HepG2 (cell line): Measurements from ENCODE around the gene GATD1. TPM values are rescaled to one million over a fixed set of nuclear protein-coding genes. Genes with fewer than 3 reads are reported as not detected.
A peak's percentile ranks its signal among the peaks of the same experiment; 100 is the strongest.

ENCODE experiments used
- AGO2 ChIP-seq: fragments of 200-400 bp; formaldehyde crosslinking; optimal IDR thresholded peaks from 2 replicates; pipeline ENCODE3; 2017; ENCODE audit warnings: mild to moderate bottlenecking, low read depth, low read length, moderate library complexity
- DDIT3 ChIP-seq: sonication (generic); formaldehyde crosslinking; IDR thresholded peaks from 2 replicates; pipeline ENCODE4 v1.4.0; 2020; ENCODE audit warnings: mild to moderate bottlenecking, missing genetic modification reagents
- DNMT1 ChIP-seq: sonication (generic); formaldehyde crosslinking; IDR thresholded peaks from 2 replicates; pipeline ENCODE4 v1.5.1; 2020; ENCODE audit warnings: mild to moderate bottlenecking, missing genetic modification reagents
- GTF3A ChIP-seq: sonication (generic); formaldehyde crosslinking; conservative IDR thresholded peaks from 2 replicates; pipeline ENCODE4 v1.4.0; 2020; ENCODE audit warnings: mild to moderate bottlenecking, missing genetic modification reagents
- KDM3A ChIP-seq: IDR thresholded peaks from 2 replicates; pipeline ENCODE4 v1.6.1; 2018; ENCODE audit warnings: low read depth, missing compliant biosample characterization
- RAD51 ChIP-seq: fragments of 450-650 bp; IDR thresholded peaks from 2 replicates; pipeline ENCODE4 v1.6.1; 2016; ENCODE audit warnings: borderline replicate concordance
- REXO4 ChIP-seq: sonication (generic); formaldehyde crosslinking; IDR thresholded peaks from 2 replicates; pipeline ENCODE4 v1.8.0; 2022; ENCODE audit warnings: missing genetic modification reagents, mild to moderate bottlenecking, borderline replicate concordance
- SALL1 ChIP-seq: sonication (generic); formaldehyde crosslinking; IDR thresholded peaks from 2 replicates; pipeline ENCODE4 v1.8.0; 2022; ENCODE audit warnings: mild to moderate bottlenecking, missing genetic modification reagents
- SPEN ChIP-seq: sonication (generic); formaldehyde crosslinking; IDR thresholded peaks from 2 replicates; pipeline ENCODE4 v1.5.1; 2020; ENCODE audit warnings: low read depth, mild to moderate bottlenecking, missing genetic modification reagents
- SRSF4 ChIP-seq: fragments of 200-400 bp; formaldehyde crosslinking; IDR thresholded peaks from one replicate; pipeline ENCODE4 v1.6.1; 2018; ENCODE audit warnings: mild to moderate bottlenecking, low read depth, low read length, moderate library complexity; ENCODE audit not compliant: poor library complexity, severe bottlenecking
- YY1 ChIP-seq: IDR thresholded peaks from 2 replicates; pipeline ENCODE4 v1.6.1; 2011; ENCODE audit warnings: low read length, low read depth, moderate library complexity, mild to moderate bottlenecking; ENCODE audit not compliant: insufficient read depth, insufficient replicate concordance
- ZFP62 ChIP-seq: sonication (generic); formaldehyde crosslinking; IDR thresholded peaks from 2 replicates; pipeline ENCODE4 v1.4.0; 2020; ENCODE audit warnings: missing genetic modification reagents
- ZNF143 ChIP-seq: sonication (generic); formaldehyde crosslinking; IDR thresholded peaks from 2 replicates; pipeline ENCODE4 v1.4.0; 2020; ENCODE audit warnings: missing genetic modification reagents
- ZNF33A ChIP-seq: sonication (generic); formaldehyde crosslinking; IDR thresholded peaks from 2 replicates; pipeline ENCODE4 v1.5.1; 2020; ENCODE audit warnings: missing genetic modification reagents, mild to moderate bottlenecking, moderate library complexity, borderline replicate concordance
- ZNF607 ChIP-seq: sonication (generic); formaldehyde crosslinking; IDR thresholded peaks from 2 replicates; pipeline ENCODE4 v1.5.1; 2020; ENCODE audit warnings: missing genetic modification reagents, mild to moderate bottlenecking, borderline replicate concordance
- ZNF629 ChIP-seq: sonication (generic); formaldehyde crosslinking; conservative IDR thresholded peaks from 2 replicates; pipeline ENCODE4 v1.5.0; 2020; ENCODE audit warnings: missing genetic modification reagents
- ZNF652 ChIP-seq: IDR thresholded peaks from 2 replicates; pipeline ENCODE4 v1.6.1; 2016; ENCODE audit warnings: low read depth, borderline replicate concordance
- ZNF773 ChIP-seq: sonication (generic); formaldehyde crosslinking; IDR thresholded peaks from 2 replicates; pipeline ENCODE4 v1.4.0; 2020; ENCODE audit warnings: missing genetic modification reagents, borderline replicate concordance
- ZNF83 ChIP-seq: sonication (generic); formaldehyde crosslinking; IDR thresholded peaks from 2 replicates; pipeline ENCODE4 v1.4.0; 2020; ENCODE audit warnings: missing genetic modification reagents, mild to moderate bottlenecking, borderline replicate concordance
- polyA plus RNA-seq, 8 experiments: library from polyadenylated mRNA; depleted of rRNA in 3 of 8; stranded (reverse) in 7 of 8; unstranded in 1 of 8; fragments of >200 nt; fragmentation: Illumina TruSeq in 4 of 8; extraction: Trizol in 4 of 8; gene quantifications; 2 replicates each; pipeline versions ENCODE4 v1.2.1 to v1.2.3, GENCODE V29; 2011 to 2016; ENCODE audit warnings: low read depth in 4 of 8, missing spikeins in 1 of 8, mixed read lengths in 1 of 8; ENCODE audit not compliant: insufficient read depth in 1 of 8
- total RNA-seq, 5 experiments: library from RNA; depleted of rRNA; stranded (reverse); fragments of >200 nt; fragmentation: Illumina TruSeq; extraction: Trizol; gene quantifications; 2 replicates each; pipeline ENCODE4 v1.2.3, GENCODE V29; 2016; ENCODE audit warnings: low read depth in 1 of 5
- TF ChIP-seq, protein P1 (sequence below): sonication (generic); formaldehyde crosslinking; IDR thresholded peaks from 2 replicates; pipeline ENCODE4 v1.4.0; 2020; ENCODE audit warnings: missing genetic modification reagents
- TF ChIP-seq, protein P2 (sequence below): sonication (generic); formaldehyde crosslinking; IDR thresholded peaks from 2 replicates; pipeline ENCODE4 v1.9.0; 2021; ENCODE audit warnings: missing genetic modification reagents, borderline replicate concordance
- TF ChIP-seq, protein P3 (sequence below): sonication (generic); formaldehyde crosslinking; IDR thresholded peaks from 2 replicates; pipeline ENCODE4 v1.4.0; 2020; ENCODE audit warnings: missing genetic modification reagents, borderline replicate concordance
- TF ChIP-seq, protein P4 (sequence below): sonication (generic); formaldehyde crosslinking; IDR thresholded peaks from 2 replicates; pipeline ENCODE4 v1.5.0; 2020; ENCODE audit warnings: mild to moderate bottlenecking, missing genetic modification reagents

Gene GATD1
- total and polyA plus RNA-seq, 2 of the 13 experiments (the other 11 are each of a cell fraction or from before 2014, with no cell fraction given): 31.3 to 60.5 TPM

- TF ChIP-seq SPEN (no peak), SRSF4 (no peak), YY1 (no peak), REXO4 (no peak), ZNF143 (CRISPR knock-in tag) (no peak), ZNF33A (CRISPR knock-in tag) (no peak), RAD51 (no peak), KDM3A (CRISPR knock-in tag) (no peak), GTF3A (no peak), ZNF607 (CRISPR knock-in tag) (no peak), ZFP62 (no peak), ZNF652 (CRISPR knock-in tag) (no peak), ZNF773 (no peak; the same call in 1 of the 2 replicates), DDIT3 (CRISPR knock-in tag) (no peak), DNMT1 (no peak), ZNF629 (no peak), ZNF83 (no peak), SALL1 (CRISPR knock-in tag) (peak; percentile 26; the same call in 1 of the 2 replicates), AGO2 (no peak)
- TF ChIP-seq, protein P1, sequence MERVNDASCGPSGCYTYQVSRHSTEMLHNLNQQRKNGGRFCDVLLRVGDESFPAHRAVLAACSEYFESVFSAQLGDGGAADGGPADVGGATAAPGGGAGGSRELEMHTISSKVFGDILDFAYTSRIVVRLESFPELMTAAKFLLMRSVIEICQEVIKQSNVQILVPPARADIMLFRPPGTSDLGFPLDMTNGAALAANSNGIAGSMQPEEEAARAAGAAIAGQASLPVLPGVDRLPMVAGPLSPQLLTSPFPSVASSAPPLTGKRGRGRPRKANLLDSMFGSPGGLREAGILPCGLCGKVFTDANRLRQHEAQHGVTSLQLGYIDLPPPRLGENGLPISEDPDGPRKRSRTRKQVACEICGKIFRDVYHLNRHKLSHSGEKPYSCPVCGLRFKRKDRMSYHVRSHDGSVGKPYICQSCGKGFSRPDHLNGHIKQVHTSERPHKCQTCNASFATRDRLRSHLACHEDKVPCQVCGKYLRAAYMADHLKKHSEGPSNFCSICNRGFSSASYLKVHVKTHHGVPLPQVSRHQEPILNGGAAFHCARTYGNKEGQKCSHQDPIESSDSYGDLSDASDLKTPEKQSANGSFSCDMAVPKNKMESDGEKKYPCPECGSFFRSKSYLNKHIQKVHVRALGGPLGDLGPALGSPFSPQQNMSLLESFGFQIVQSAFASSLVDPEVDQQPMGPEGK: peak; percentile 55; the same call in 1 of the 2 replicates
- TF ChIP-seq, protein P2, sequence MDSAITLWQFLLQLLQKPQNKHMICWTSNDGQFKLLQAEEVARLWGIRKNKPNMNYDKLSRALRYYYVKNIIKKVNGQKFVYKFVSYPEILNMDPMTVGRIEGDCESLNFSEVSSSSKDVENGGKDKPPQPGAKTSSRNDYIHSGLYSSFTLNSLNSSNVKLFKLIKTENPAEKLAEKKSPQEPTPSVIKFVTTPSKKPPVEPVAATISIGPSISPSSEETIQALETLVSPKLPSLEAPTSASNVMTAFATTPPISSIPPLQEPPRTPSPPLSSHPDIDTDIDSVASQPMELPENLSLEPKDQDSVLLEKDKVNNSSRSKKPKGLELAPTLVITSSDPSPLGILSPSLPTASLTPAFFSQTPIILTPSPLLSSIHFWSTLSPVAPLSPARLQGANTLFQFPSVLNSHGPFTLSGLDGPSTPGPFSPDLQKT (CRISPR knock-in tag): no peak
- TF ChIP-seq, protein P3, sequence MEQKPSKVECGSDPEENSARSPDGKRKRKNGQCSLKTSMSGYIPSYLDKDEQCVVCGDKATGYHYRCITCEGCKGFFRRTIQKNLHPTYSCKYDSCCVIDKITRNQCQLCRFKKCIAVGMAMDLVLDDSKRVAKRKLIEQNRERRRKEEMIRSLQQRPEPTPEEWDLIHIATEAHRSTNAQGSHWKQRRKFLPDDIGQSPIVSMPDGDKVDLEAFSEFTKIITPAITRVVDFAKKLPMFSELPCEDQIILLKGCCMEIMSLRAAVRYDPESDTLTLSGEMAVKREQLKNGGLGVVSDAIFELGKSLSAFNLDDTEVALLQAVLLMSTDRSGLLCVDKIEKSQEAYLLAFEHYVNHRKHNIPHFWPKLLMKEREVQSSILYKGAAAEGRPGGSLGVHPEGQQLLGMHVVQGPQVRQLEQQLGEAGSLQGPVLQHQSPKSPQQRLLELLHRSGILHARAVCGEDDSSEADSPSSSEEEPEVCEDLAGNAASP (CRISPR knock-in tag): no peak
- TF ChIP-seq, protein P4, sequence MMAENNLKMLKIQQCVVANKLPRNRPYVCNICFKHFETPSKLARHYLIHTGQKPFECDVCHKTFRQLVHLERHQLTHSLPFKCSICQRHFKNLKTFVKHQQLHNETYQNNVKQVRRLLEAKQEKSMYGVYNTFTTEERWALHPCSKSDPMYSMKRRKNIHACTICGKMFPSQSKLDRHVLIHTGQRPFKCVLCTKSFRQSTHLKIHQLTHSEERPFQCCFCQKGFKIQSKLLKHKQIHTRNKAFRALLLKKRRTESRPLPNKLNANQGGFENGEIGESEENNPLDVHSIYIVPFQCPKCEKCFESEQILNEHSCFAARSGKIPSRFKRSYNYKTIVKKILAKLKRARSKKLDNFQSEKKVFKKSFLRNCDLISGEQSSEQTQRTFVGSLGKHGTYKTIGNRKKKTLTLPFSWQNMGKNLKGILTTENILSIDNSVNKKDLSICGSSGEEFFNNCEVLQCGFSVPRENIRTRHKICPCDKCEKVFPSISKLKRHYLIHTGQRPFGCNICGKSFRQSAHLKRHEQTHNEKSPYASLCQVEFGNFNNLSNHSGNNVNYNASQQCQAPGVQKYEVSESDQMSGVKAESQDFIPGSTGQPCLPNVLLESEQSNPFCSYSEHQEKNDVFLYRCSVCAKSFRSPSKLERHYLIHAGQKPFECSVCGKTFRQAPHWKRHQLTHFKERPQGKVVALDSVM: 0 out of 2 replicates have a peak, but pooled peaks have one; percentile 54
These were observed 41.3 kb upstream of the GATD1 start, which contains the start of gene PNPLA2 (continued) for GRCh38 chr11:818396-819128.
